Measurements from ENCODE around the gene CNOT10.

The CNOT10 gene

GRCh38 chr3:32817558-32818228, 132.7 kb downstream of the CNOT10 start, which contains the start of gene TRIM71:
TRIM71 (plus strand) TSS chr3:32817997; CDS start chr3:32818081, 84 bp downstream.
- peak in 1 of 2 donors; percentile 7 for DNase-seq (ENCODE audit: low read depth in 2 of 2)

- DNase-seq (ENCODE audit: low read depth in 2 of 2) = peak in 1 of 2 donors; percentile 7
These were observed 133.4 kb downstream of the CNOT10 start for GRCh38 chr3:32818229-32818969.

DNA sequence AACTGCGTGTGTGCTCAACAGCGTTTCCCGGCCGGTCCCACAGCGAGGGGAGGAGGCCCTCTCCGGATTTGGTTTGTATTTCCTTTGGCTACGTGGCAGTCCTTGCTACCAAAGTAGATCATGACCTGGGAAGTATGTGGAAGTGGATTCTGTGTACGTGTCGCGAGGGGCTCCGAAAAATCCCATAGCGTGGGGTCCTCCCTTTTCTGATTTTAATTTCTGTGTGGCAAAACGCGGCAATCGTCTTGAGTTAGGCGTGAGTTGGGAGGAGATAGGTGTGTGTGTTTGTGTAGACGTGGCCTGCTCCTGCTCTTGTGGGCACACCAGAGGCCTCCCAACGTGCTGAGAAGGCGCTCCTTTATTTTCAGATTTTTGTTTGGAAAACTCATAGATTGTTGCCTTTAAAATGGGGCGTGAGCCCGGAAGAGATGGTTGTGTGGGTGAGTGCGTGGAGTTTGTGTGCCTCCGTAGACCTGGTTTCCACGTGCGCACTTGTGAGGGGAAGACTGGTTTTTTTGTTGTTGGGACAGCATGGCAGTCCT, 134.1 kb downstream of the CNOT10 start:
- no peak for DNase-seq (ENCODE audit: low read depth in 2 of 2)

GRCh38 chr3:32819551-32820348, 134.8 kb downstream of the CNOT10 start:
- no peak for DNase-seq (ENCODE audit: low read depth in 2 of 2)

DNA sequence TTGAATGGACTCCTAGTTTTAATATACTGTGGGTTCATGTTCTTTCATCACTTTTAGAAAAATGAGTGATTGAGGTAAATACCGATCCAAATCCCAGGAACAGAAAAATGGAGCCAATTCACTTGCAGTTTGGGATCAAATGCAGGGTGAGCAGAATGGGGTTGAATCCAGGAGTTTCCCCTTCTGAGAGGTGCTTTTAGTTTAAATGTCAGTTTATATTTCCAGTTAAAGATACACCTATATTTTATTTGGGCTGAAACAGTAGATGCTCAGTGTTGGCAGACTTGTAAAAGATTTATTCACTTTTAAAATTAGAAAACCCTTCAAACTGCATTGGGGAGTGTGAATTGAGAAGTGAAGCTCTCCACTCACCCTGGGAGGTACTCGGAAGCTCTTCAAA, 135.4 kb downstream of the CNOT10 start:
- no peak for DNase-seq (ENCODE audit: low read depth in 2 of 2)

- no peak for DNase-seq (ENCODE audit: low read depth in 2 of 2)
These were observed 136.1 kb downstream of the CNOT10 start for GRCh38 chr3:32820971-32821685.

- DNase-seq (ENCODE audit: low read depth in 2 of 2) = no peak
These were observed 136.8 kb downstream of the CNOT10 start for GRCh38 chr3:32821686-32822296.

DNA sequence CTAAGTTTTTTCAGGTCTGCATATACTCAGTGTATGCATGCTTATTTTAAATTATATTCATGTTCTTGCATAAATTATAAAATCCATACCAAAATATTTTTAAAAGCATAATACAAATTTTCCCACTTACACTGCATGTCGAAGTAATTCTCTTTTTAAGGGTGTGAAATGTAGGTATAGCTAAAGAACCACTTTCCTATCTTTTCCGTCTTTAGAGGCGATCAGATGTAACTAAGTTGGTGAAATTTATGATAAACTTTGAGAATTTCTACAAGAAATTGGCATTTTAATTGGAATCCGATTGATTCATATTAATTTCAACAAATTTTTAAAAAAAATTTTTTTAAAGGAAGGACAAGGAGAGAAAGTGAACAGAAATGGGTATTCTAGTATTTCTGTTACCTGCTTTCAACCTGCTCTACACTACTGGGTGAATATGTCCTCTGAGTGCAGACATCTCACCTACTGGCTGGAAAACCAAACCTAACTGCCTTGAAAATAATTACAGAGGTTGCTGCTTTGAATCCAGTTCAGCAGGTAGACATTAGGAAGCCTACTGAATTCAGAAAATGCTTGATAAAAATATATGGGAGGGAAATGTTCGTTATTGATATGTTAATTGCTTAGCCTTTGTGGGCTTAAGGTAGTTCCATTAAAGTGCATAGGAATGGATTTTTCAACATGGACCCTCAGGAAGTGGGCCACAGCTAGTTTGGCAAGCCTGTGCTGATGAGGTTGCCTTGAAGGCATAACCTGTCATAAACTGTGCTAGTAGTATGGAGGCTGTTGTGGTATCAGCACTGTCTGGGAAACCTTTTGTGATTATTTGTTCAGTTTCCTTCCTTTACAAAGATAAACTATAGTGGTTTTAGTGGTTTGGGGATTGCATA, 137.9 kb downstream of the CNOT10 start:
- no peak for DNase-seq (ENCODE audit: low read depth in 2 of 2)
